ENCODE results near the gene IFNAR2. TPM values are rescaled to one million over a fixed set of nuclear protein-coding genes. Genes with fewer than 3 reads are reported as not detected.

Gene IFNAR2
- total RNA-seq, 1 experiment from 2014 or later, result 31.0 TPM

DNA sequence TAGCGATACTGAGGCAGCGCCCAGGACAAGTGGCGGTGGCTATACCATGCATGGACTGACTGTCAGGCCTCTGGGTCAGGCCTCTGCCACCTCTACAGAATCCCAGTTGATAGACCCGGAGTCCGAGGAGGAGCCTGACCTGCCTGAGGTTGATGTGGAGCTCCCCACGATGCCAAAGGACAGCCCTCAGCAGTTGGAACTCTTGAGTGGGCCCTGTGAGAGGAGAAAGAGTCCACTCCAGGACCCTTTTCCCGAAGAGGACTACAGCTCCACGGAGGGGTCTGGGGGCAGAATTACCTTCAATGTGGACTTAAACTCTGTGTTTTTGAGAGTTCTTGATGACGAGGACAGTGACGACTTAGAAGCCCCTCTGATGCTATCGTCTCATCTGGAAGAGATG, 33.2 kb downstream of the IFNAR2 start:
- Mint-ChIP-seq H3K9me3 (ENCODE audit: low read depth, unreplicated experiment) (no peaks in the 10 kb centered on the region), H3K27ac (ENCODE audit: unreplicated experiment) (no peak overlapping the region), H3K4me3 (ENCODE audit: low read depth, unreplicated experiment) (no peak overlapping the region), H3K4me1 (ENCODE audit: low read depth, unreplicated experiment) (peaks cover 22% of the 10 kb centered on the region), H3K27me3 (ENCODE audit: unreplicated experiment) (no peaks in the 10 kb centered on the region), H3K36me3 (ENCODE audit: insufficient read depth, unreplicated experiment) (peaks cover 23% of the 10 kb centered on the region)
- no TSS peak for BruUV-seq (replicated peaks)
- TF ChIP-seq, protein P1, sequence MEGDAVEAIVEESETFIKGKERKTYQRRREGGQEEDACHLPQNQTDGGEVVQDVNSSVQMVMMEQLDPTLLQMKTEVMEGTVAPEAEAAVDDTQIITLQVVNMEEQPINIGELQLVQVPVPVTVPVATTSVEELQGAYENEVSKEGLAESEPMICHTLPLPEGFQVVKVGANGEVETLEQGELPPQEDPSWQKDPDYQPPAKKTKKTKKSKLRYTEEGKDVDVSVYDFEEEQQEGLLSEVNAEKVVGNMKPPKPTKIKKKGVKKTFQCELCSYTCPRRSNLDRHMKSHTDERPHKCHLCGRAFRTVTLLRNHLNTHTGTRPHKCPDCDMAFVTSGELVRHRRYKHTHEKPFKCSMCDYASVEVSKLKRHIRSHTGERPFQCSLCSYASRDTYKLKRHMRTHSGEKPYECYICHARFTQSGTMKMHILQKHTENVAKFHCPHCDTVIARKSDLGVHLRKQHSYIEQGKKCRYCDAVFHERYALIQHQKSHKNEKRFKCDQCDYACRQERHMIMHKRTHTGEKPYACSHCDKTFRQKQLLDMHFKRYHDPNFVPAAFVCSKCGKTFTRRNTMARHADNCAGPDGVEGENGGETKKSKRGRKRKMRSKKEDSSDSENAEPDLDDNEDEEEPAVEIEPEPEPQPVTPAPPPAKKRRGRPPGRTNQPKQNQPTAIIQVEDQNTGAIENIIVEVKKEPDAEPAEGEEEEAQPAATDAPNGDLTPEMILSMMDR (IDR thresholded peaks at IDR 0.05; ENCODE audit: unreplicated experiment), result no peak
- CTCF ChIA-PET, result no interaction called here
- intact Hi-C loops (cut with micrococcal nuclease; ENCODE audit: unreplicated experiment), result loop anchor here (10.0 kb wide), 1 partner anchor 62 kb away; the partner anchor contains the start of gene IFNAR1
- no peak for DNase-seq

DNA sequence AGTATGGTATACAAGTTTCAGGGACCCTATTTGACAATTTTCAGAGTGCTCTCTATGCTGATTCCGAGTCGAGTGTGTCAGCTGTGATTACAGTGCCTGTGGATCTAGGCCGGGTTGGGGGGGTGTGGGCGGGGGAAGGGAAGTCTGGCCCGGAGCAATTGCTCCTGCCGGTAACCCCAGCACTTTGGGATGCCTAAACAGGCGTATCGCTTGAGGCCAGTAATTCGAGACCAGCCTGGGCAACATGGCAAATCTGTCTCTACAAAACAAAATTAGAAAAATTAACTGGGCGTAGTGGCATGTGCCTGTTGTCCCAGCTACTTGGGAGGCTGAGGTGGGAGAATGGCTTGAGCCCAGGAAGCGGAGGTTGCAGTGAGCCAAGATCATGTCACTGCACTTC, 34.8 kb downstream of the IFNAR2 start:
- no peak for DNase-seq
- no peak overlapping the region for H3K4me3 Mint-ChIP-seq (ENCODE audit: low read depth, unreplicated experiment)
- CTCF ChIA-PET, result interaction anchor here (0.6 kb wide), 1 partner anchor 267 kb away, joined by 5 read pairs; no protein-coding TSS in a partner anchor
- BruUV-seq (replicated peaks), result no TSS peak
- TF ChIP-seq, protein P1 (IDR thresholded peaks at IDR 0.05; ENCODE audit: unreplicated experiment), result no peak
- peaks cover 31% of the 10 kb centered on the region for H3K36me3 Mint-ChIP-seq (ENCODE audit: insufficient read depth, unreplicated experiment)
- no peaks in the 10 kb centered on the region for H3K9me3 Mint-ChIP-seq (ENCODE audit: low read depth, unreplicated experiment)
- H3K4me1 Mint-ChIP-seq (ENCODE audit: low read depth, unreplicated experiment), result peaks cover 39% of the 10 kb centered on the region
- intact Hi-C loops (cut with micrococcal nuclease; ENCODE audit: unreplicated experiment), result loop anchor here (10.0 kb wide), 1 partner anchor 60 kb away; the partner anchor contains the start of gene IFNAR1
- H3K27me3 Mint-ChIP-seq (ENCODE audit: unreplicated experiment), result no peaks in the 10 kb centered on the region
- no peak overlapping the region for H3K27ac Mint-ChIP-seq (ENCODE audit: unreplicated experiment)

- DNase-seq, result no peak
- CTCF ChIA-PET, result interaction anchor here (0.6 kb wide), 1 partner anchor 62 kb away, joined by 3 read pairs; no protein-coding TSS in a partner anchor
- Mint-ChIP-seq H3K27ac (ENCODE audit: unreplicated experiment) (peak overlapping the region; percentile 58), H3K27me3 (ENCODE audit: unreplicated experiment) (no peaks in the 10 kb centered on the region), H3K4me3 (ENCODE audit: low read depth, unreplicated experiment) (peak overlapping the region; percentile 96), H3K9me3 (ENCODE audit: low read depth, unreplicated experiment) (no peaks in the 10 kb centered on the region), H3K36me3 (ENCODE audit: insufficient read depth, unreplicated experiment) (peaks cover 39% of the 10 kb centered on the region), H3K4me1 (ENCODE audit: low read depth, unreplicated experiment) (peaks cover 46% of the 10 kb centered on the region)
- BruUV-seq (replicated peaks), result no TSS peak
- intact Hi-C loops (cut with micrococcal nuclease; ENCODE audit: unreplicated experiment), result loop anchor here (10.0 kb wide), 1 partner anchor 59 kb away; the partner anchor contains the start of gene IFNAR1
- TF ChIP-seq, protein P1 (IDR thresholded peaks at IDR 0.05; ENCODE audit: unreplicated experiment), result no peak
Measured at GRCh38 chr21:33265664-33266049, 35.9 kb downstream of the IFNAR2 start.

GRCh38 chr21:33266050-33266788, 36.5 kb downstream of the IFNAR2 start, which contains the start of gene IL10RB:
Gene IL10RB, plus strand, starts transcription at chr21:33266367. Its CDS starts 99 bp downstream, at chr21:33266466.
- H3K4me1 Mint-ChIP-seq (ENCODE audit: low read depth, unreplicated experiment), result peaks cover 46% of the 10 kb centered on the region
- intact Hi-C loops (cut with micrococcal nuclease; ENCODE audit: unreplicated experiment), result loop anchor here (10.0 kb wide), 1 partner anchor 59 kb away; the partner anchor contains the start of gene IFNAR1
- H3K36me3 Mint-ChIP-seq (ENCODE audit: insufficient read depth, unreplicated experiment), result peaks cover 39% of the 10 kb centered on the region
- no peaks in the 10 kb centered on the region for H3K9me3 Mint-ChIP-seq (ENCODE audit: low read depth, unreplicated experiment)
- H3K4me3 Mint-ChIP-seq (ENCODE audit: low read depth, unreplicated experiment), result peak within 1 kb of the TSS; percentile 96
- TF ChIP-seq, protein P1 (IDR thresholded peaks at IDR 0.05; ENCODE audit: unreplicated experiment), result no peak
- no TSS peak for BruUV-seq (replicated peaks)
- CTCF ChIA-PET, result interaction anchor here (0.7 kb wide), 1 partner anchor 95 kb away, joined by 4 read pairs; no protein-coding TSS in a partner anchor
- H3K27me3 Mint-ChIP-seq (ENCODE audit: unreplicated experiment), result no peaks in the 10 kb centered on the region
- peak within 1 kb of the TSS; percentile 96 for H3K27ac Mint-ChIP-seq (ENCODE audit: unreplicated experiment)
- peak; percentile 67 for DNase-seq

All from Calu3 (cell line).